Activated effector memory CD4-positive, alpha-beta T cell treated with Interleukin-2 at 50 U/mL for 16 hours (primary cell): ENCODE results near the gene GRID2.

Source experiments
- DNase-seq: peaks from one replicate; pipeline ENCODE4 v3.0.0-alpha.2; 2020

Gene GRID2

GRCh38 chr4:93776386-93777080 lies 1472.8 kb downstream of the GRID2 start:
- DNase-seq, result no peak

GRCh38 chr4:93777081-93777460 lies 1473.3 kb downstream of the GRID2 start:
- DNase-seq, result no peak

GRCh38 chr4:93779228-93779627 lies 1475.5 kb downstream of the GRID2 start:
- DNase-seq, result no peak

GRCh38 chr4:93780080-93780479 lies 1476.3 kb downstream of the GRID2 start:
- DNase-seq, result no peak

GRCh38 chr4:93781198-93781597 lies 1477.4 kb downstream of the GRID2 start:
- DNase-seq, result no peak

GRCh38 chr4:93786149-93786548 lies 1482.4 kb downstream of the GRID2 start:
- no peak for DNase-seq

GRCh38 chr4:93788712-93789111 lies 1484.9 kb downstream of the GRID2 start:
- DNase-seq, result no peak

GRCh38 chr4:93791570-93792195 lies 1487.9 kb downstream of the GRID2 start:
- DNase-seq, result no peak

- no peak for DNase-seq
Measured at GRCh38 chr4:93802045-93802444, 1498.3 kb downstream of the GRID2 start.

- DNase-seq, result no peak
Measured at GRCh38 chr4:93809773-93810172, 1506.0 kb downstream of the GRID2 start.

- no peak for DNase-seq
Measured at GRCh38 chr4:93810340-93810992, 1506.7 kb downstream of the GRID2 start.

GRCh38 chr4:93813092-93813491 lies 1509.3 kb downstream of the GRID2 start:
- no peak for DNase-seq

- no peak for DNase-seq
Measured at GRCh38 chr4:93814141-93814540, 1510.4 kb downstream of the GRID2 start.

- DNase-seq, result no peak
Measured at GRCh38 chr4:93814722-93815121, 1511.0 kb downstream of the GRID2 start.
